COLO829 (cell line): Measurements from ENCODE around the gene NF1.
"Not testable (repeated sequence)": the region's sequence is repeated elsewhere in the genome, so short reads cannot be mapped to it uniquely, and the experiment has no call there.

Experiments used
- DNase-seq: peaks from one replicate; pipeline ENCODE4 v3.0.0; 2012; ENCODE audit warnings: low spot score

Gene NF1

GRCh38 chr17:31094600-31095235 is at the start of gene NF1:
Gene NF1, plus strand, starts transcription at chr17:31094977. Its CDS starts 333 bp downstream, at chr17:31095310.
- DNase-seq, result peak; percentile 99

GRCh38 chr17:31046856-31047425 is 47.8 kb upstream of the NF1 start:
- DNase-seq, result not testable (repeated sequence)

- DNase-seq, result no peak
Observed at GRCh38 chr17:31048142-31048541, 46.6 kb upstream of the NF1 start.

- DNase-seq, result no peak
Observed at GRCh38 chr17:31048780-31049179, 46.0 kb upstream of the NF1 start.

GRCh38 chr17:31050948-31051347 is 43.8 kb upstream of the NF1 start:
- no peak for DNase-seq

GRCh38 chr17:31051506-31051905 is 43.3 kb upstream of the NF1 start:
- DNase-seq, result no peak

GRCh38 chr17:31052187-31052889 is 42.4 kb upstream of the NF1 start:
- DNase-seq, result peak; percentile 63

GRCh38 chr17:31053071-31053470 is 41.7 kb upstream of the NF1 start:
- no peak for DNase-seq

GRCh38 chr17:31054761-31055160 is 40.0 kb upstream of the NF1 start:
- no peak for DNase-seq

- DNase-seq, result no peak
Observed at GRCh38 chr17:31058976-31059375, 35.8 kb upstream of the NF1 start.

GRCh38 chr17:31060791-31061550 is 33.8 kb upstream of the NF1 start:
- no peak for DNase-seq

GRCh38 chr17:31061678-31062077 is 33.1 kb upstream of the NF1 start:
- no peak for DNase-seq

GRCh38 chr17:31062346-31062745 is 32.4 kb upstream of the NF1 start:
- no peak for DNase-seq

- no peak for DNase-seq
Observed at GRCh38 chr17:31064707-31065106, 30.1 kb upstream of the NF1 start.

GRCh38 chr17:31067691-31068184 is 27.0 kb upstream of the NF1 start:
- peak; percentile 83 for DNase-seq

- DNase-seq, result peak; percentile 43
Observed at GRCh38 chr17:31068291-31068690, 26.5 kb upstream of the NF1 start.

GRCh38 chr17:31072186-31072585 is 22.6 kb upstream of the NF1 start:
- no peak for DNase-seq

- DNase-seq, result no peak
Observed at GRCh38 chr17:31073411-31073810, 21.4 kb upstream of the NF1 start.

GRCh38 chr17:31074772-31075555 is 19.8 kb upstream of the NF1 start:
- no peak for DNase-seq

GRCh38 chr17:31078290-31078689 is 16.5 kb upstream of the NF1 start:
- no peak for DNase-seq

GRCh38 chr17:31079731-31080130 is 15.0 kb upstream of the NF1 start:
- no peak for DNase-seq

- no peak for DNase-seq
Observed at GRCh38 chr17:31085563-31085962, 9.2 kb upstream of the NF1 start.
